Measurements from ENCODE around the gene OSTN.

Gene OSTN

GRCh38 chr3:191158815-191159214 lies 40.2 kb upstream of the OSTN start:
- Histone ChIP-seq H4K91ac (ENCODE audit: low read length) (no peak overlapping the region), H4K8ac (ENCODE audit: low read length) (no peak overlapping the region), H2BK5ac (ENCODE audit: low read depth, low read length, poor library complexity, severe bottlenecking) (no peak overlapping the region), H3K4me1 (ENCODE audit: control insufficient read depth, insufficient read depth, low read depth, low read length) (no peaks in the 10 kb centered on the region), H3K9ac (ENCODE audit: low read length) (no peak overlapping the region), H3K27ac (ENCODE audit: low read length, poor library complexity, severe bottlenecking) (no peak overlapping the region), H3K4me2 (ENCODE audit: low read length, poor library complexity, severe bottlenecking) (no peak overlapping the region), H3K4ac (ENCODE audit: low read depth in 1 of 2, low read length in 2 of 2) (no peak overlapping the region), H3K9me3 (ENCODE audit: control insufficient read depth, low read length) (peaks cover 36% of the 10 kb centered on the region), H2BK12ac (ENCODE audit: low read length in 2 of 2) (no peak overlapping the region), H2BK120ac (ENCODE audit: low read depth, low read length) (no peak overlapping the region), H3K27me3 (ENCODE audit: control insufficient read depth in 1 of 2, insufficient read depth in 1 of 2, low read length in 2 of 2) (no peaks in the 10 kb centered on the region), H3K4me3 (ENCODE audit: insufficient read depth in 1 of 2, low read depth in 1 of 2, low read length in 2 of 2) (no peak overlapping the region), H2AFZ (ENCODE audit: low read depth, low read length) (no peak overlapping the region), H3K18ac (ENCODE audit: low read depth in 1 of 2, low read length in 2 of 2) (no peak overlapping the region), H3K14ac (ENCODE audit: low read length in 2 of 2) (no peak overlapping the region), H3K36me3 (ENCODE audit: control insufficient read depth in 1 of 2, insufficient read depth in 2 of 2, low read depth in 1 of 2, low read length in 2 of 2) (no peaks in the 10 kb centered on the region), H2AK5ac (ENCODE audit: low read length, severe bottlenecking) (no peak overlapping the region), H2BK15ac (ENCODE audit: low read depth, poor library complexity, severe bottlenecking) (no peak overlapping the region), H3K79me1 (replicated peaks; ENCODE audit: low read length, poor library complexity, severe bottlenecking) (no peaks in the 10 kb centered on the region), H3K23ac (ENCODE audit: low read length in 2 of 2) (no peak overlapping the region)
- WGBS, result 100% methylated on average over 1 of the region's 1 CpG
- DNase-seq, result no peak

- H3K4ac ChIP-seq (ENCODE audit: low read depth in 1 of 2, low read length in 2 of 2), result no peak overlapping the region
- H3K4me2 ChIP-seq (ENCODE audit: low read length, poor library complexity, severe bottlenecking), result no peak overlapping the region
- H2AK5ac ChIP-seq (ENCODE audit: low read length, severe bottlenecking), result no peak overlapping the region
- no CpG with 5 or more reads among the region's 1 CpG for WGBS
- H2BK5ac ChIP-seq (ENCODE audit: low read depth, low read length, poor library complexity, severe bottlenecking), result no peak overlapping the region
- H4K8ac ChIP-seq (ENCODE audit: low read length), result no peak overlapping the region
- no peak overlapping the region for H3K14ac ChIP-seq (ENCODE audit: low read length in 2 of 2)
- no peak for DNase-seq
- no peak overlapping the region for H3K23ac ChIP-seq (ENCODE audit: low read length in 2 of 2)
- no peak overlapping the region for H3K18ac ChIP-seq (ENCODE audit: low read depth in 1 of 2, low read length in 2 of 2)
- H2BK120ac ChIP-seq (ENCODE audit: low read depth, low read length), result no peak overlapping the region
- H3K4me3 ChIP-seq (ENCODE audit: insufficient read depth in 1 of 2, low read depth in 1 of 2, low read length in 2 of 2), result no peak overlapping the region
- no peak overlapping the region for H3K27ac ChIP-seq (ENCODE audit: low read length, poor library complexity, severe bottlenecking)
- H3K4me1 ChIP-seq (ENCODE audit: control insufficient read depth, insufficient read depth, low read depth, low read length), result no peaks in the 10 kb centered on the region
- H3K9ac ChIP-seq (ENCODE audit: low read length), result no peak overlapping the region
- H4K91ac ChIP-seq (ENCODE audit: low read length), result no peak overlapping the region
- H2BK15ac ChIP-seq (ENCODE audit: low read depth, poor library complexity, severe bottlenecking), result no peak overlapping the region
- no peak overlapping the region for H2AFZ ChIP-seq (ENCODE audit: low read depth, low read length)
- H2BK12ac ChIP-seq (ENCODE audit: low read length in 2 of 2), result no peak overlapping the region
- peaks cover 4% of the 10 kb centered on the region for H3K9me3 ChIP-seq (ENCODE audit: control insufficient read depth, low read length)
- H3K36me3 ChIP-seq (ENCODE audit: control insufficient read depth in 1 of 2, insufficient read depth in 2 of 2, low read depth in 1 of 2, low read length in 2 of 2), result no peaks in the 10 kb centered on the region
- H3K27me3 ChIP-seq (ENCODE audit: control insufficient read depth in 1 of 2, insufficient read depth in 1 of 2, low read length in 2 of 2), result no peaks in the 10 kb centered on the region
- no peaks in the 10 kb centered on the region for H3K79me1 ChIP-seq (replicated peaks; ENCODE audit: low read length, poor library complexity, severe bottlenecking)
These were observed 33.2 kb upstream of the OSTN start for GRCh38 chr3:191165802-191166201.

- 100% methylated on average over 1 of the region's 3 CpGs for WGBS
These were observed 32.7 kb upstream of the OSTN start for GRCh38 chr3:191166368-191166767.

GRCh38 chr3:191169566-191169965 lies 29.5 kb upstream of the OSTN start:
- H3K4me1 ChIP-seq (ENCODE audit: control insufficient read depth, insufficient read depth, low read depth, low read length), result no peaks in the 10 kb centered on the region
- no peaks in the 10 kb centered on the region for H3K36me3 ChIP-seq (ENCODE audit: control insufficient read depth in 1 of 2, insufficient read depth in 2 of 2, low read depth in 1 of 2, low read length in 2 of 2)
- H3K9me3 ChIP-seq (ENCODE audit: control insufficient read depth, low read length), result no peaks in the 10 kb centered on the region
- no peak overlapping the region for H2AK5ac ChIP-seq (ENCODE audit: low read length, severe bottlenecking)
- no peak overlapping the region for H3K4me3 ChIP-seq (ENCODE audit: insufficient read depth in 1 of 2, low read depth in 1 of 2, low read length in 2 of 2)
- H2AFZ ChIP-seq (ENCODE audit: low read depth, low read length), result no peak overlapping the region
- no peak overlapping the region for H2BK15ac ChIP-seq (ENCODE audit: low read depth, poor library complexity, severe bottlenecking)
- H3K23ac ChIP-seq (ENCODE audit: low read length in 2 of 2), result no peak overlapping the region
- H3K18ac ChIP-seq (ENCODE audit: low read depth in 1 of 2, low read length in 2 of 2), result no peak overlapping the region
- H4K91ac ChIP-seq (ENCODE audit: low read length), result no peak overlapping the region
- H2BK5ac ChIP-seq (ENCODE audit: low read depth, low read length, poor library complexity, severe bottlenecking), result no peak overlapping the region
- H3K27me3 ChIP-seq (ENCODE audit: control insufficient read depth in 1 of 2, insufficient read depth in 1 of 2, low read length in 2 of 2), result no peaks in the 10 kb centered on the region
- DNase-seq, result no peak
- H3K14ac ChIP-seq (ENCODE audit: low read length in 2 of 2), result no peak overlapping the region
- no peak overlapping the region for H3K27ac ChIP-seq (ENCODE audit: low read length, poor library complexity, severe bottlenecking)
- no peak overlapping the region for H3K4me2 ChIP-seq (ENCODE audit: low read length, poor library complexity, severe bottlenecking)
- H3K79me1 ChIP-seq (replicated peaks; ENCODE audit: low read length, poor library complexity, severe bottlenecking), result no peaks in the 10 kb centered on the region
- H3K4ac ChIP-seq (ENCODE audit: low read depth in 1 of 2, low read length in 2 of 2), result no peak overlapping the region
- H2BK120ac ChIP-seq (ENCODE audit: low read depth, low read length), result no peak overlapping the region
- H2BK12ac ChIP-seq (ENCODE audit: low read length in 2 of 2), result no peak overlapping the region
- H4K8ac ChIP-seq (ENCODE audit: low read length), result no peak overlapping the region
- H3K9ac ChIP-seq (ENCODE audit: low read length), result no peak overlapping the region

More at GRCh38 chr3:191166368-191166767, 32.7 kb upstream of the OSTN start:
- no peak overlapping the region for H4K91ac ChIP-seq (ENCODE audit: low read length)
- H4K8ac ChIP-seq (ENCODE audit: low read length), result no peak overlapping the region
- H3K27me3 ChIP-seq (ENCODE audit: control insufficient read depth in 1 of 2, insufficient read depth in 1 of 2, low read length in 2 of 2), result no peaks in the 10 kb centered on the region
- H3K23ac ChIP-seq (ENCODE audit: low read length in 2 of 2), result no peak overlapping the region
- no peak overlapping the region for H3K4ac ChIP-seq (ENCODE audit: low read depth in 1 of 2, low read length in 2 of 2)
- no peak overlapping the region for H2BK12ac ChIP-seq (ENCODE audit: low read length in 2 of 2)
- no peaks in the 10 kb centered on the region for H3K4me1 ChIP-seq (ENCODE audit: control insufficient read depth, insufficient read depth, low read depth, low read length)
- H3K9me3 ChIP-seq (ENCODE audit: control insufficient read depth, low read length), result peaks cover 4% of the 10 kb centered on the region
- no peak overlapping the region for H2BK5ac ChIP-seq (ENCODE audit: low read depth, low read length, poor library complexity, severe bottlenecking)
- H3K14ac ChIP-seq (ENCODE audit: low read length in 2 of 2), result no peak overlapping the region
- H3K27ac ChIP-seq (ENCODE audit: low read length, poor library complexity, severe bottlenecking), result no peak overlapping the region
- no peak overlapping the region for H2BK120ac ChIP-seq (ENCODE audit: low read depth, low read length)
- H2AK5ac ChIP-seq (ENCODE audit: low read length, severe bottlenecking), result no peak overlapping the region
- no peak for DNase-seq
- no peak overlapping the region for H2BK15ac ChIP-seq (ENCODE audit: low read depth, poor library complexity, severe bottlenecking)
- H3K18ac ChIP-seq (ENCODE audit: low read depth in 1 of 2, low read length in 2 of 2), result no peak overlapping the region
- H3K79me1 ChIP-seq (replicated peaks; ENCODE audit: low read length, poor library complexity, severe bottlenecking), result no peaks in the 10 kb centered on the region
- H3K4me2 ChIP-seq (ENCODE audit: low read length, poor library complexity, severe bottlenecking), result no peak overlapping the region
- H3K36me3 ChIP-seq (ENCODE audit: control insufficient read depth in 1 of 2, insufficient read depth in 2 of 2, low read depth in 1 of 2, low read length in 2 of 2), result no peaks in the 10 kb centered on the region
- H3K4me3 ChIP-seq (ENCODE audit: insufficient read depth in 1 of 2, low read depth in 1 of 2, low read length in 2 of 2), result no peak overlapping the region
- H2AFZ ChIP-seq (ENCODE audit: low read depth, low read length), result no peak overlapping the region
- H3K9ac ChIP-seq (ENCODE audit: low read length), result no peak overlapping the region
